ENCODE results near the gene HMGB2. TPM values are rescaled to one million over a fixed set of nuclear protein-coding genes. Genes with fewer than 3 reads are reported as not detected.

Gene HMGB2
- total and polyA plus RNA-seq, 4 donors: 33.0 to 81.7 (median 56.5) TPM

GRCh38 chr4:173316060-173316459 is 18.1 kb downstream of the HMGB2 start:
- intact Hi-C loops (cut with DNase I): loop anchor here (2.0 to 5.0 kb wide), 3 partner anchors 101 to 181 kb away; no protein-coding TSS in a partner anchor
- no peak for ATAC-seq (ENCODE audit: low FRiP score)
- WGBS, 2 donors: 66 to 76% methylated on average over 2 of the region's 2 CpGs

GRCh38 chr4:173314715-173315114 is 19.4 kb downstream of the HMGB2 start:
- Histone ChIP-seq H3K9me3 (ENCODE audit: control insufficient read depth, low read length) (no peaks in the 10 kb centered on the region), H3K4me3 (ENCODE audit: low read length in 2 of 2) (no peak overlapping the region), H3K4me1 (ENCODE audit: control insufficient read depth in 1 of 2, insufficient read depth in 2 of 2, low read length in 2 of 2) (no peaks in the 10 kb centered on the region), H3K27ac (ENCODE audit: low read depth in 1 of 2, low read length in 2 of 2) (no peak overlapping the region), H3K36me3 (ENCODE audit: control insufficient read depth in 1 of 2, insufficient read depth in 2 of 2, low read length in 1 of 2) (peaks cover 2 to 5% of the 10 kb centered on the region in 2 donors), H3K27me3 (ENCODE audit: control insufficient read depth in 1 of 2, insufficient read depth in 2 of 2, low read length in 1 of 2) (no peaks in the 10 kb centered on the region)
- 80 to 82% methylated on average over 3 of the region's 3 CpGs for WGBS, 2 donors
- ATAC-seq (ENCODE audit: low FRiP score) (no peak), DNase-seq (no peak)
- intact Hi-C loops (cut with DNase I): loop anchor here (5.0 kb wide), 2 partner anchors 178 to 183 kb away; no protein-coding TSS in a partner anchor

More at GRCh38 chr4:173316060-173316459, 18.1 kb downstream of the HMGB2 start:
- H3K27me3 ChIP-seq (ENCODE audit: control insufficient read depth in 1 of 2, insufficient read depth in 2 of 2, low read length in 1 of 2): no peaks in the 10 kb centered on the region
- no peak overlapping the region for H3K4me3 ChIP-seq (ENCODE audit: low read length in 2 of 2)
- no peaks in the 10 kb centered on the region for H3K9me3 ChIP-seq (ENCODE audit: control insufficient read depth, low read length)
- H3K36me3 ChIP-seq (ENCODE audit: control insufficient read depth in 1 of 2, insufficient read depth in 2 of 2, low read length in 1 of 2): peaks cover 2 to 5% of the 10 kb centered on the region in 2 donors
- no peak for DNase-seq
- no peaks in the 10 kb centered on the region for H3K4me1 ChIP-seq (ENCODE audit: control insufficient read depth in 1 of 2, insufficient read depth in 2 of 2, low read length in 2 of 2)
- H3K27ac ChIP-seq (ENCODE audit: low read depth in 1 of 2, low read length in 2 of 2): no peak overlapping the region

GRCh38 chr4:173311368-173311767 is 22.8 kb downstream of the HMGB2 start:
- Histone ChIP-seq H3K4me1 (ENCODE audit: control insufficient read depth in 1 of 2, insufficient read depth in 2 of 2, low read length in 2 of 2) (no peaks in the 10 kb centered on the region), H3K36me3 (ENCODE audit: control insufficient read depth in 1 of 2, insufficient read depth in 2 of 2, low read length in 1 of 2) (peaks cover 2 to 4% of the 10 kb centered on the region in 2 donors), H3K4me3 (ENCODE audit: low read length in 2 of 2) (no peak overlapping the region), H3K27ac (ENCODE audit: low read depth in 1 of 2, low read length in 2 of 2) (no peak overlapping the region), H3K9me3 (ENCODE audit: control insufficient read depth, low read length) (no peaks in the 10 kb centered on the region), H3K27me3 (ENCODE audit: control insufficient read depth in 1 of 2, insufficient read depth in 2 of 2, low read length in 1 of 2) (no peaks in the 10 kb centered on the region)
- ATAC-seq (ENCODE audit: low FRiP score) (no peak), DNase-seq (no peak)
- intact Hi-C loops (cut with DNase I): no loop called here
- WGBS, 2 donors: 94 to 96% methylated on average over 4 of the region's 4 CpGs

GRCh38 chr4:173307778-173308177 is 26.4 kb downstream of the HMGB2 start:
- Histone ChIP-seq H3K4me3 (ENCODE audit: low read length in 2 of 2) (no peak overlapping the region), H3K36me3 (ENCODE audit: control insufficient read depth in 1 of 2, insufficient read depth in 2 of 2, low read length in 1 of 2) (peaks cover 0 to 2% of the 10 kb centered on the region in 2 donors), H3K27ac (ENCODE audit: low read depth in 1 of 2, low read length in 2 of 2) (no peak overlapping the region), H3K27me3 (ENCODE audit: control insufficient read depth in 1 of 2, insufficient read depth in 2 of 2, low read length in 1 of 2) (no peaks in the 10 kb centered on the region), H3K9me3 (ENCODE audit: control insufficient read depth, low read length) (no peaks in the 10 kb centered on the region), H3K4me1 (ENCODE audit: control insufficient read depth in 1 of 2, insufficient read depth in 2 of 2, low read length in 2 of 2) (no peaks in the 10 kb centered on the region)
- ATAC-seq (ENCODE audit: low FRiP score): no peak
- intact Hi-C loops (cut with DNase I): no loop called here
- WGBS, 2 donors: 95 to 96% methylated on average over 3 of the region's 3 CpGs
- no peak for DNase-seq

- Histone ChIP-seq H3K27ac (ENCODE audit: low read depth in 1 of 2, low read length in 2 of 2) (no peak overlapping the region), H3K36me3 (ENCODE audit: control insufficient read depth in 1 of 2, insufficient read depth in 2 of 2, low read length in 1 of 2) (peaks cover 0 to under 1% of the 10 kb centered on the region in 2 donors), H3K9me3 (ENCODE audit: control insufficient read depth, low read length) (no peaks in the 10 kb centered on the region), H3K27me3 (ENCODE audit: control insufficient read depth in 1 of 2, insufficient read depth in 2 of 2, low read length in 1 of 2) (no peaks in the 10 kb centered on the region), H3K4me3 (ENCODE audit: low read length in 2 of 2) (no peak overlapping the region), H3K4me1 (ENCODE audit: control insufficient read depth in 1 of 2, insufficient read depth in 2 of 2, low read length in 2 of 2) (no peaks in the 10 kb centered on the region)
- WGBS, 2 donors: 37 to 38% methylated on average over 5 of the region's 5 CpGs
- no peak for DNase-seq
- ATAC-seq (ENCODE audit: low FRiP score): no peak
- intact Hi-C loops (cut with DNase I): loop anchor here in 1 of 2 donors (5.0 kb wide), 1 partner anchor 289 kb away; no protein-coding TSS in a partner anchor
Measured at GRCh38 chr4:173301518-173302201, 32.5 kb downstream of the HMGB2 start.

- intact Hi-C loops (cut with DNase I): no loop called here
- DNase-seq (no peak), ATAC-seq (ENCODE audit: low FRiP score) (no peak)
- H3K27me3 ChIP-seq (ENCODE audit: control insufficient read depth in 1 of 2, insufficient read depth in 2 of 2, low read length in 1 of 2): no peaks in the 10 kb centered on the region
- WGBS, 2 donors: 82 to 94% methylated on average over 1 of the region's 1 CpG
- H3K27ac ChIP-seq (ENCODE audit: low read depth in 1 of 2, low read length in 2 of 2): no peak overlapping the region
- peaks cover 2% of the 10 kb centered on the region in 2 donors for H3K4me1 ChIP-seq (ENCODE audit: control insufficient read depth in 1 of 2, insufficient read depth in 2 of 2, low read length in 2 of 2)
- H3K9me3 ChIP-seq (ENCODE audit: control insufficient read depth, low read length): no peaks in the 10 kb centered on the region
- H3K4me3 ChIP-seq (ENCODE audit: low read length in 2 of 2): no peak overlapping the region
- peaks cover 0 to 1% of the 10 kb centered on the region in 2 donors for H3K36me3 ChIP-seq (ENCODE audit: control insufficient read depth in 1 of 2, insufficient read depth in 2 of 2, low read length in 1 of 2)
Measured at GRCh38 chr4:173294444-173294843, 39.7 kb downstream of the HMGB2 start.

- DNase-seq (no peak), ATAC-seq (ENCODE audit: low FRiP score) (no peak)
- no peak overlapping the region for H3K27ac ChIP-seq (ENCODE audit: low read depth in 1 of 2, low read length in 2 of 2)
- peaks cover 0 to 1% of the 10 kb centered on the region in 2 donors for H3K36me3 ChIP-seq (ENCODE audit: control insufficient read depth in 1 of 2, insufficient read depth in 2 of 2, low read length in 1 of 2)
- WGBS, 2 donors: 78 to 79% methylated on average over 7 of the region's 7 CpGs
- no peak overlapping the region for H3K4me3 ChIP-seq (ENCODE audit: low read length in 2 of 2)
- no peaks in the 10 kb centered on the region for H3K27me3 ChIP-seq (ENCODE audit: control insufficient read depth in 1 of 2, insufficient read depth in 2 of 2, low read length in 1 of 2)
- peaks cover 2% of the 10 kb centered on the region in 2 donors for H3K4me1 ChIP-seq (ENCODE audit: control insufficient read depth in 1 of 2, insufficient read depth in 2 of 2, low read length in 2 of 2)
- intact Hi-C loops (cut with DNase I): no loop called here
- H3K9me3 ChIP-seq (ENCODE audit: control insufficient read depth, low read length): no peaks in the 10 kb centered on the region
Measured at GRCh38 chr4:173293663-173294062, 40.5 kb downstream of the HMGB2 start.

GRCh38 chr4:173291899-173292298 is 42.3 kb downstream of the HMGB2 start:
- Histone ChIP-seq H3K4me1 (ENCODE audit: control insufficient read depth in 1 of 2, insufficient read depth in 2 of 2, low read length in 2 of 2) (peaks cover 2% of the 10 kb centered on the region in 2 donors), H3K27ac (ENCODE audit: low read depth in 1 of 2, low read length in 2 of 2) (no peak overlapping the region), H3K9me3 (ENCODE audit: control insufficient read depth, low read length) (no peaks in the 10 kb centered on the region), H3K27me3 (ENCODE audit: control insufficient read depth in 1 of 2, insufficient read depth in 2 of 2, low read length in 1 of 2) (no peaks in the 10 kb centered on the region), H3K4me3 (ENCODE audit: low read length in 2 of 2) (no peak overlapping the region), H3K36me3 (ENCODE audit: control insufficient read depth in 1 of 2, insufficient read depth in 2 of 2, low read length in 1 of 2) (peaks cover 0 to 1% of the 10 kb centered on the region in 2 donors)
- intact Hi-C loops (cut with DNase I): no loop called here
- WGBS, 2 donors: 97% methylated on average over 5 of the region's 5 CpGs
- DNase-seq (no peak), ATAC-seq (ENCODE audit: low FRiP score) (no peak)

GRCh38 chr4:173289353-173289727 is 44.8 kb downstream of the HMGB2 start:
- ATAC-seq (ENCODE audit: low FRiP score) (no peak), DNase-seq (no peak)
- 67 to 74% methylated on average over 4 of the region's 4 CpGs for WGBS, 2 donors
- H3K27me3 ChIP-seq (ENCODE audit: control insufficient read depth in 1 of 2, insufficient read depth in 2 of 2, low read length in 1 of 2): no peaks in the 10 kb centered on the region
- no peak overlapping the region for H3K4me3 ChIP-seq (ENCODE audit: low read length in 2 of 2)
- no peaks in the 10 kb centered on the region for H3K9me3 ChIP-seq (ENCODE audit: control insufficient read depth, low read length)
- H3K27ac ChIP-seq (ENCODE audit: low read depth in 1 of 2, low read length in 2 of 2): no peak overlapping the region
- H3K4me1 ChIP-seq (ENCODE audit: control insufficient read depth in 1 of 2, insufficient read depth in 2 of 2, low read length in 2 of 2): peaks cover 2% of the 10 kb centered on the region in 2 donors
- intact Hi-C loops (cut with DNase I): no loop called here
- no peaks in the 10 kb centered on the region for H3K36me3 ChIP-seq (ENCODE audit: control insufficient read depth in 1 of 2, insufficient read depth in 2 of 2, low read length in 1 of 2)
